Aorta (tissue), 5 donors: ENCODE results near the gene TSEN54. TPM values are rescaled to one million over a fixed set of nuclear protein-coding genes. Genes with fewer than 3 reads are reported as not detected.

Source experiments
- ATAC-seq: fragments of 200-7000 bp; cut with Tn5 transposase; one replicate; pipeline ENCODE4 v1.9.1; 2022; ENCODE audit warnings: moderate library complexity; ENCODE audit not compliant: low FRiP score
- DNase-seq, 2 donors: peaks; one replicate each; pipeline ENCODE4 v3.0.0-alpha.2; 2020
- H3K27ac ChIP-seq, 2 donors: one replicate each; pipeline ENCODE4 v1.5.1; 2013; ENCODE audit warnings: low read length in 2 of 2, mild to moderate bottlenecking in 2 of 2, moderate library complexity in 2 of 2, control low read depth in 1 of 2, inconsistent platforms in 1 of 2, low read depth in 1 of 2
- H3K27me3 ChIP-seq, 2 donors: one replicate each; pipeline ENCODE4 v1.6.1; 2013; ENCODE audit warnings: control low read depth in 1 of 2, low read length in 1 of 2, mild to moderate bottlenecking in 1 of 2, moderate library complexity in 1 of 2; ENCODE audit not compliant: insufficient read depth in 2 of 2, control insufficient read depth in 1 of 2
- H3K36me3 ChIP-seq, 2 donors: one replicate each; pipeline ENCODE4 v1.6.1; 2013; ENCODE audit warnings: control low read depth in 1 of 2, low read length in 1 of 2, mild to moderate bottlenecking in 1 of 2; ENCODE audit not compliant: insufficient read depth in 2 of 2, control insufficient read depth in 1 of 2
- H3K4me1 ChIP-seq, 2 donors: one replicate each; pipeline ENCODE4 v1.6.1; 2013; ENCODE audit warnings: low read length in 2 of 2, control low read depth in 1 of 2, mild to moderate bottlenecking in 1 of 2, moderate library complexity in 1 of 2; ENCODE audit not compliant: insufficient read depth in 2 of 2, control insufficient read depth in 1 of 2
- H3K4me3 ChIP-seq, 2 donors: one replicate each; pipeline ENCODE4 v1.5.1; 2013; ENCODE audit warnings: low read length in 2 of 2, control low read depth in 1 of 2, mild to moderate bottlenecking in 1 of 2
- H3K9me3 ChIP-seq: one replicate; pipeline ENCODE4 v1.6.1; 2013; ENCODE audit warnings: mild to moderate bottlenecking, low read length; ENCODE audit not compliant: control insufficient read depth
- WGBS, 2 donors: extraction: QIAGEN DNeasy Blood & Tissue Kit; methylation state at CpG; one replicate each; pipeline ENCODE4 v1.1.7; 2013; 5-methylcytosine and 5-hydroxymethylcytosine counted together
- intact Hi-C, 2 donors: fragments of 100-400 bp; cut with DNase I; formaldehyde crosslinking; loops; one replicate each; pipeline versions ENCODE4 v1.14.2 to v1.15.0; 2022
- polyA plus RNA-seq, 2 donors: library from polyadenylated mRNA; stranded (reverse); fragments of 200-250 nt; gene quantifications; one replicate each; pipeline ENCODE4 v1.2.3, GENCODE V29; 2013
- total RNA-seq, 2 donors: library from RNA; stranded (reverse); fragmentation: NEBNext Ultra II Directional; extraction: Animal tissue kit (Norgen Biotek cat#: 25700); gene quantifications; one replicate each; pipeline ENCODE4 v1.2.1, GENCODE V29; 2021
- donor health status: healthy with polysubstance abuse.
- donor health status: Bipolar disorder and iron deficiency.
- donor health status: DM: no; HTN: no; CAD: no.
- donor health status: DM: no; HTN: no; CAD: no.
- donor health status: DM: yes; HTN: yes; CAD: no.

Gene TSEN54
- total and polyA plus RNA-seq, 4 donors, result 8.8 to 27.3 (median 12.4) TPM

DNA sequence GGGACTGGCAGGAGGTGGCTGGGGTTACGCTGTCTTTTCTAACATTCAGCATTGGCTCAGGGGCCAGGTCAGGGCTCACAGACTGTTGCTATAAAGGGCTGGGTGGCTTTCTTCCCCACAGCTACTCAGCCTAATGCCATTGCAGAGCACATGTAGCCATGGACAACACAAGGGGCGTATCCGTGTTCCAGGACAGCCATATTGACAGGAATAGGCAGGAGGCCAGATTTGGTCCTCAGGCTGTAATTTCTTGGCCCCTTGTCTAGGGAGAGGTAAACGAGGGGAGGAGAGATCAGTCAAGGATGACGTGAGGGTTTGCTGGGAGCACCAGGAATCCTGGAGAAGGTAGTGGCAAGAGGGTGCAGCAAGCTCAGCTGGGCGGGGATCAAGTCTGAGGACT is 50.1 kb downstream of the TSEN54 start:
- Histone ChIP-seq H3K36me3 (no peaks in the 10 kb centered on the region), H3K27ac (no peak overlapping the region), H3K4me1 (no peaks in the 10 kb centered on the region), H3K9me3 (no peaks in the 10 kb centered on the region), H3K4me3 (no peak overlapping the region), H3K27me3 (no peaks in the 10 kb centered on the region)
- no peak for DNase-seq
- intact Hi-C loops, result no loop called here
- no peak for ATAC-seq
- WGBS, 2 donors, result 88 to 89% methylated on average over 6 of the region's 6 CpGs

DNA sequence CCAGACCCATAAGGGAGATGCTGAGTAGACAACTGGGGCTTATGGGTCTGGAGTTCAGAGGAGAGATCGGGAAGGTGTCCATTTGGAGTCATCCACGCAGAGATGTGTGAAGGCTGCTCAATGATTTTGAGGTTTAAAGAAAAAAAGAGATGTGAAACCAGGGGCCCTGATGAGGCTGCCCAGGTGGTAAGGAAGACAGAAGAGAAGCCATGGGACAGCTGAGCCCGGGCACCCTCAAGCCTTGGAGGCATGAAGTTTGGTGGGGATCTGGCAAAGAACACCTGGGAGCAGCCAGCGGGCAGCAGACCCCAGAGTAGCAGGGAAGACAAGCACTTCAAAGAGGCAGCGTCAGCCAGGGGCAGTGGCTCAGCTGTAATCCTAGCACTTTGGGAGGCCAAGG is 50.5 kb downstream of the TSEN54 start:
- intact Hi-C loops, result no loop called here

DNA sequence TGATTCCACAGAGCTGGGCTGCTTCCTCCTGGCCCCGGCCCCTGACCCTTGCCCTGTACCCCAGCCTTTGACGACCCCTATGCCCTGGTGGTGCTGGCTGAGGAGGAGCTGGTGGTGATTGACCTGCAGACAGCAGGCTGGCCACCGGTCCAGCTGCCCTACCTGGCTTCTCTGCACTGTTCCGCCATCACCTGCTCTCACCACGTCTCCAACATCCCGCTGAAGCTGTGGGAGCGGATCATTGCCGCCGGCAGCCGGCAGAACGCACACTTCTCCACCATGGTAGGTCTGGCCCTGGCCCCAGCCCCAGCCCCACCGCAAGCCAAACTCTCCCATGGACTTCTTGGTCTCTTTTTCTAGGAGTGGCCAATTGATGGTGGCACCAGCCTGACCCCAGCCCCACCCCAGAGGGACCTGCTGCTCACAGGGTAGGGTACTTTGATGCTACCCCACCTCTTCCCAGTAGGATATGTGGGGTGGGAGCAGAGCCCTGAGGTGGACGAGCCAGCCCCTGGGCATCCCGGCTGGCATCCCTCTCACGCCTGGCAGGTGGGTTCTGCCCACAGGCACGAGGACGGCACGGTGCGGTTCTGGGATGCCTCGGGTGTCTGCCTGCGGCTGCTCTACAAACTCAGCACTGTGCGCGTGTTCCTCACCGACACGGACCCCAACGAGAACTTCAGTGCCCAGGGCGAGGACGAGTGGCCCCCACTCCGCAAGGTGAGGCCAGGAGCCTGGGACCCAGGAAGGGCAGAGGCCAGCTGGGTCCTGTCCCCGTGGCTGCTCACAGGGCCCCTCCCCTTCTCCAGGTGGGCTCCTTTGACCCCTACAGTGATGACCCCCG is 52.3 kb downstream of the TSEN54 start:
- no peak for ATAC-seq
- H3K36me3 ChIP-seq, result no peaks in the 10 kb centered on the region
- H3K4me3 ChIP-seq, result no peak overlapping the region
- intact Hi-C loops, result no loop called here
- no peaks in the 10 kb centered on the region for H3K4me1 ChIP-seq
- DNase-seq, result no peak
- no peaks in the 10 kb centered on the region for H3K27me3 ChIP-seq
- 90 to 95% methylated on average over 31 of the region's 31 CpGs for WGBS, 2 donors
- no peak overlapping the region for H3K27ac ChIP-seq
- H3K9me3 ChIP-seq, result no peaks in the 10 kb centered on the region

More for the DNA sequence above, 50.5 kb downstream of the TSEN54 start:
- H3K4me3 ChIP-seq, result no peak overlapping the region
- no peak overlapping the region for H3K27ac ChIP-seq
- no peaks in the 10 kb centered on the region for H3K9me3 ChIP-seq
- H3K4me1 ChIP-seq, result no peaks in the 10 kb centered on the region
- no peaks in the 10 kb centered on the region for H3K27me3 ChIP-seq
- no peaks in the 10 kb centered on the region for H3K36me3 ChIP-seq
- ATAC-seq, result no peak
- DNase-seq, result no peak
- WGBS, 2 donors, result 94 to 96% methylated on average over 5 of the region's 5 CpGs

DNA sequence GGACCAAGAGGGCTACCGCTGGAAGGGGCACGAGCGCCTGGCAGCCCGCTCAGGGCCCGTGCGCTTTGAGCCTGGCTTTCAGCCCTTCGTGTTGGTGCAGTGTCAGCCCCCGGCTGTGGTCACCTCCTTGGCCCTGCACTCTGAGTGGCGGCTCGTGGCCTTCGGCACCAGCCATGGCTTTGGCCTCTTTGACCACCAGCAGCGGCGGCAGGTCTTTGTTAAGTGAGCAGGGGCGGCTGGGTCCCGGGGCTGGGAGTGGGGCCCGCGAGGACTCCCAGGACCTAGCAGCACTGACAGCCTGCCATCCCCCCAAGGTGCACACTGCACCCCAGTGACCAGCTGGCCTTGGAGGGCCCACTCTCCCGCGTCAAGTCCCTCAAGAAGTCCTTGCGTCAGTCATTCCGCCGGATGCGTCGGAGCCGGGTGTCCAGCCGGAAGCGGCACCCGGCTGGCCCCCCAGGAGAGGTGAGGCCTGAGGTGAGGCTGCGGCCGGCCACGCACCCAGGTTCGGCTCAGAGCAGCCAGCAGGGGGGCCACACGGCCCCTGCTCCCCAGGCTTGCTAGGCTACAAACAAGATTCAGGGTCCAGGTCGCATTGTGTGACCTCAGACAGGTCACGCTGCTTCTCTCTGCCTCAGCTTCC is 53.8 kb downstream of the TSEN54 start:
- no peak for ATAC-seq
- intact Hi-C loops, result no loop called here
- Histone ChIP-seq H3K36me3 (no peaks in the 10 kb centered on the region), H3K27me3 (no peaks in the 10 kb centered on the region), H3K4me1 (no peaks in the 10 kb centered on the region), H3K27ac (no peak overlapping the region), H3K4me3 (no peak overlapping the region), H3K9me3 (no peaks in the 10 kb centered on the region)
- DNase-seq, result no peak
- 95 to 96% methylated on average over 35 of the region's 35 CpGs for WGBS, 2 donors

DNA sequence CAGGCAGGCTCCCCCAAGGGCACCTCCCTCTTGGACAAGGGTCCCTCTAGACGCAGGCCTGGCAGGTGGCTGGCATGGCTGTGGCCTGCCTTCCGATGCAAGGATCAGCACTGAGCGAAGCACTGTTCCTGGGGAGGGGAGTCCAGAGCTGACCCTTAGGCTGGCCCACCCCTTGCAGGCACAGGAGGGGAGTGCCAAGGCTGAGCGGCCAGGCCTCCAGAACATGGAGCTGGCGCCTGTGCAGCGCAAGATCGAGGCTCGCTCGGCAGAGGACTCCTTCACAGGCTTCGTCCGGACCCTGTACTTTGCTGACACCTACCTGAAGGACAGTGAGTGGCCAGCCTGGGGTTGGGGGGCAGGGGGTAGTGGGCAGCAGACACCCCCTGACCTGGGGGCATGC is 54.4 kb downstream of the TSEN54 start:
- intact Hi-C loops, result no loop called here
- no peaks in the 10 kb centered on the region for H3K36me3 ChIP-seq
- no peaks in the 10 kb centered on the region for H3K4me1 ChIP-seq
- no peak overlapping the region for H3K27ac ChIP-seq
- no peaks in the 10 kb centered on the region for H3K9me3 ChIP-seq
- no peak overlapping the region for H3K4me3 ChIP-seq
- 88 to 95% methylated on average over 7 to 11 of the region's 11 CpGs for WGBS, 2 donors
- ATAC-seq, result no peak
- H3K27me3 ChIP-seq, result no peaks in the 10 kb centered on the region
- no peak for DNase-seq

DNA sequence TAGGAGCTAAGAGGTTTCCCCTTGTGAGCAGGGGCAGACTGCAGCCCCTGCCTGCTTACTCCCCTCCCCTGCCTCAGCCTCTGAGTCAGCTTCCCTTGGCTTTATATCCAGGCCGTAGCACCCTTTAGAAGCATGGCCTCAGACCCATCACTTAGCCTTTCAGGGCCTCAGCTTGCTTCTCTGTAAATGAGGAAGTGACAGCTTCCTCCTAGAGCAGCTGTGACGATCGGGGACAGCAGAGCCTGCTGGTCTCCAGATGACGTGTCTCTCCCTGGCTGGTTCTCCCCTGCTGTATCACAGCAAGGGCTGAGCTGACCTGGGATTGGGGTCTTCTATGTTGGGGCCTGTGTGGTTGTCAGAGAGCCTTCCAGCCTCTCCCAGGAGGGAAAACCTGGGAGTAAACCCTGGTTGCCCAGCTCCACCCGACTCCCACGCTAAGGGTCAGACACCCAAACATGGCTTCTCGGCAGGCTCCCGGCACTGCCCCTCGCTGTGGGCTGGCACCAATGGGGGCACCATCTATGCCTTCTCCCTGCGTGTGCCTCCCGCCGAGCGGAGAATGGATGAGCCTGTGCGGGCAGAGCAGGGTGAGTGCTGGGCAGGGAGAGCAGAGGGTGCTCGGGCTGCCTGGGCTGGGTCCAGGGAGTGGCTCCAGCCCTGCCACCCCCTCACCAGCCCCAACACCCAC is 55.0 kb downstream of the TSEN54 start:
- ATAC-seq (no peak), DNase-seq (peak in 1 of 2 donors; percentile 83)
- Histone ChIP-seq H3K9me3 (no peaks in the 10 kb centered on the region), H3K27me3 (no peaks in the 10 kb centered on the region), H3K36me3 (no peaks in the 10 kb centered on the region), H3K27ac (no peak overlapping the region), H3K4me1 (no peaks in the 10 kb centered on the region), H3K4me3 (no peak overlapping the region)
- 90 to 92% methylated on average over 15 of the region's 15 CpGs for WGBS, 2 donors
- intact Hi-C loops, result no loop called here

DNA sequence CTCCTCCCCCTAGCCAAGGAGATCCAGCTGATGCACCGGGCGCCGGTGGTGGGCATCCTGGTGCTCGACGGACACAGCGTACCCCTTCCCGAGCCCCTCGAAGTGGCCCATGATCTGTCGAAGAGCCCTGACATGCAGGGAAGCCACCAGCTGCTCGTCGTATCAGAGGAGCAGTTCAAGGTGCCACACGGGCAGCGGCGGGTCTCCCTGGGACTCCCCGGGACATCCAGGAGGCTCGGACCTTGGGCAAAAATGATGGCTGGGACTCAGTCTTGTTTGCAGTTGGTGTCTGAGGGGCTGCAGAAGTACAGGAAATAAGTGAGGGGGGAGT is 55.5 kb downstream of the TSEN54 start:
- no peaks in the 10 kb centered on the region for H3K36me3 ChIP-seq
- no peak for DNase-seq
- H3K27ac ChIP-seq, result no peak overlapping the region
- no peaks in the 10 kb centered on the region for H3K9me3 ChIP-seq
- intact Hi-C loops, result no loop called here
- no peaks in the 10 kb centered on the region for H3K4me1 ChIP-seq
- H3K4me3 ChIP-seq, result no peak overlapping the region
- H3K27me3 ChIP-seq, result no peaks in the 10 kb centered on the region
- 96 to 98% methylated on average over 13 to 16 of the region's 16 CpGs for whole genome bisulfite sequencing, 2 donors
- ATAC-seq, result no peak

DNA sequence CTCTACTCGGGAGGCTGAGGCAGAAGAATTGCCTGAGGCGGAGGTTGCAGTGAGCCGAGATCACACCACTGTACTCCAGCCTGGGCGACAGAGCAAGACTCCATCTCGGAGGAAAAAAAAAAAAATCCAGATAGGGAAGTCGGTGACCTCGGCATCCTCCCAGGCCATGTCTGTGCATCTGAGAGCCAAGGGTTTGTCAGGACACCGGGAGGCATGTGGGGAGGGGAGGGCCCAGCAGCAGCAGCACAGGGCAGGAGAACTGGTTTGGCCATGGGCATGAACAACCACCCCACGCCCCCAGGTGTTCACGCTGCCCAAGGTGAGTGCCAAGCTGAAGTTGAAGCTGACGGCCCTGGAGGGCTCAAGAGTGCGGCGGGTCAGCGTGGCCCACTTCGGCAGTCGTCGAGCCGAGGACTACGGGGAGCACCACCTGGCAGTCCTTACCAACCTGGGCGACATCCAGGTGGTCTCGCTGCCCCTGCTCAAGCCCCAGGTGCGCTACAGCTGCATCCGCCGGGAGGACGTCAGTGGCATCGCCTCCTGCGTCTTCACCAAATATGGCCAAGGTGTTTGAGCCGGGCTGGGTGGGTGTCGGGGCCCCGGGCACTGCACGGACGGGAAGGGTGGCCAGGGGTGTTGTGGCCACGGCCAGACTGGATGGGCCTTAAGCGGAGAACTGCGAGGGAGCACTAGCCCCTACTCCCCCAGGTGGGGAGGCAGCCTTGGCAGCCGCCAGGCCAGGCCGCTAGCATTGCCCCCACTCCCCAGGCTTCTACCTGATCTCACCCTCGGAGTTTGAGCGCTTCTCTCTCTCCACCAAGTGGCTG is 56.6 kb downstream of the TSEN54 start:
- Histone ChIP-seq H3K9me3 (no peaks in the 10 kb centered on the region), H3K4me1 (no peaks in the 10 kb centered on the region), H3K27me3 (no peaks in the 10 kb centered on the region), H3K27ac (no peak overlapping the region), H3K4me3 (no peak overlapping the region), H3K36me3 (no peaks in the 10 kb centered on the region)
- 94 to 95% methylated on average over 34 to 39 of the region's 39 CpGs for WGBS, 2 donors
- intact Hi-C loops, result no loop called here
- DNase-seq, result no peak
- ATAC-seq, result peak; percentile 16
